ENCODE results near the gene NIPAL3.
"Not testable (repeated sequence)": the region's sequence is repeated elsewhere in the genome, so short reads cannot be mapped to it uniquely, and the experiment has no call there.

The NIPAL3 gene

DNA sequence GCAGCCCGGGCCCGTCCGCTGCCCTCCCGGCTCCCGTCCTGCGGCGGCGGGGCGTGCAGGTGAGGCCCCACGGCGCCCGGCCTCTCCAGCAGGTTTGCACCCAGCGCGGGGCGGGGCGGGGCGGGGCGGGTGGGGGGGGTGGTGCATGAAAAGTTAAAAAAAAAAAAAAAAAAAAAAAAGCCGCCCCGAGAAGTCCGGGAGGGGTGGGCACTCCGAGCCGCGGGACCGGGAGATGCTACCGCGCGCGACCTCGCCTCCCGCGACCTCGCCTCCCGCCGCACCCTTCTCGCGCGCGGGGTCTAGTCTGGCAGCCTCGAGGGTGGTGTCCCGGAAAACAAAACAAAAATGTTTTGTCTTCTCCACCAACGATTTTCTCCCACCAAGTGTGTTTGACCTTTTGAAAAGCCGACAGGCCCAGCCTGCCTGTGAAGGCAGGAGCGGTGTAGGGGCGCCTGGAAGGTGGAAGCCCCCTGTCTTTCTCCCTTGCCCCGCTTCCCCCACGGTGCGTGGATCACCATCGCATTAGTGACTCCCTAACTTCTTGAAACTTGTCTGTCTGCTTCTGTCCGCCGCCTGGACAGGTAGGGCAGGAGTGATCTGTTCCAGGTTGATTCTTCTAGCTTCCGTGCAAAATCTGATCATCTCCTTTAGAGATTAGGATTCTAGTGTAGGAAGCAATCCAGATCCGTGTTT lies 87.6 kb downstream of the NIPAL3 start:
- Histone ChIP-seq H3K4me1 (ENCODE audit: control insufficient read depth, insufficient read depth, low read length, unreplicated experiment) (peaks cover 14% of the 10 kb centered on the region), H2AFZ (ENCODE audit: low read length, unreplicated experiment) (peak overlapping the region; percentile 95), H3K27ac (ENCODE audit: low read depth, low read length) (no peak overlapping the region)

DNA sequence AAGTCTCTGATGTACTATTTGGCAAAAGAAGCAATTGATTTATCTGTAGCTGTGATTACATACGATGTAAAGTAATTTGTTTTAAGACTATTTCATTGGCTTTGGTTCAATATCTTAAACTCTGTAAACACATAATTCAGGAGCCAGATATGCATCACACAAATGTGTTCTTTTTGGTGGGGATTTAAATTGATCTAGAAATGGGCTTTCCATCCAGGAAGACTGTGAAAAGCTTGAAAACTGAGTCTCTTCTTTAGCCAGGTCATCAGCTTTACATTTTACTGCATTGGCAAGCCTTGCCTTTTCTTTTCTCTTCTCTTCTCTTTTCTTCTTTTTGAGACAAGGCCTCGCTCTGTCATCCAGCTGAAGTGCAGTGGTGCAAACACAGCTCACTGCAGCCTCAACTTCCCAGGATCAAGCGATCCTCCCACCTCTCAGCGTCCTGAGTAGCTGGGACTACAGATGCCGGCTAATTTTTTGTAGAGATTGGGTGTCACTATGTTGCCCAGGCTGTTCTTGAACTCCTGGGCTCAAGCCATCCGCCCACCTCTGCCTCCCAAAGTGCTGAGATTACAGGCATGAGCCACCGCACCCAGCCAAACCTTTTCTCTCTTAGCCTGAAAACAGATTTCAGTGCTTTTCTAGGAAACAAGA lies 88.4 kb downstream of the NIPAL3 start:
- H3K27ac ChIP-seq (ENCODE audit: low read depth, low read length) = no peak overlapping the region

More for the DNA sequence above, 87.6 kb downstream of the NIPAL3 start:
- no peaks in the 10 kb centered on the region for H3K79me2 ChIP-seq (ENCODE audit: control insufficient read depth, insufficient read depth, low read length, unreplicated experiment)
- peak overlapping the region; percentile 94 for H3K4me3 ChIP-seq (ENCODE audit: low read depth, low read length)
- H3K36me3 ChIP-seq (ENCODE audit: insufficient read depth, low read length) = no peaks in the 10 kb centered on the region
- H3K27me3 ChIP-seq (ENCODE audit: insufficient read depth, low read length) = peaks cover 15% of the 10 kb centered on the region

GRCh38 chr1:24504560-24504959 lies 89.0 kb downstream of the NIPAL3 start:
- H3K36me3 ChIP-seq (ENCODE audit: insufficient read depth, low read length) = no peaks in the 10 kb centered on the region
- no peaks in the 10 kb centered on the region for H3K79me2 ChIP-seq (ENCODE audit: control insufficient read depth, insufficient read depth, low read length, unreplicated experiment)
- no peak overlapping the region for H3K4me3 ChIP-seq (ENCODE audit: low read depth, low read length)
- H3K27ac ChIP-seq (ENCODE audit: low read depth, low read length) = no peak overlapping the region
- H3K4me1 ChIP-seq (ENCODE audit: control insufficient read depth, insufficient read depth, low read length, unreplicated experiment) = peaks cover 14% of the 10 kb centered on the region
- no peak overlapping the region for H2AFZ ChIP-seq (ENCODE audit: low read length, unreplicated experiment)
- peaks cover 2% of the 10 kb centered on the region; the same call in 1 of the 2 replicates for H3K27me3 ChIP-seq (ENCODE audit: insufficient read depth, low read length)

More for the DNA sequence above, 88.4 kb downstream of the NIPAL3 start:
- Histone ChIP-seq H3K27me3 (ENCODE audit: insufficient read depth, low read length) (peaks cover 8% of the 10 kb centered on the region; the same call in 1 of the 2 replicates), H3K79me2 (ENCODE audit: control insufficient read depth, insufficient read depth, low read length, unreplicated experiment) (no peaks in the 10 kb centered on the region), H3K4me3 (ENCODE audit: low read depth, low read length) (peak overlapping the region; percentile 94), H3K4me1 (ENCODE audit: control insufficient read depth, insufficient read depth, low read length, unreplicated experiment) (peaks cover 14% of the 10 kb centered on the region), H3K36me3 (ENCODE audit: insufficient read depth, low read length) (no peaks in the 10 kb centered on the region), H2AFZ (ENCODE audit: low read length, unreplicated experiment) (peak overlapping the region; percentile 95)

DNA sequence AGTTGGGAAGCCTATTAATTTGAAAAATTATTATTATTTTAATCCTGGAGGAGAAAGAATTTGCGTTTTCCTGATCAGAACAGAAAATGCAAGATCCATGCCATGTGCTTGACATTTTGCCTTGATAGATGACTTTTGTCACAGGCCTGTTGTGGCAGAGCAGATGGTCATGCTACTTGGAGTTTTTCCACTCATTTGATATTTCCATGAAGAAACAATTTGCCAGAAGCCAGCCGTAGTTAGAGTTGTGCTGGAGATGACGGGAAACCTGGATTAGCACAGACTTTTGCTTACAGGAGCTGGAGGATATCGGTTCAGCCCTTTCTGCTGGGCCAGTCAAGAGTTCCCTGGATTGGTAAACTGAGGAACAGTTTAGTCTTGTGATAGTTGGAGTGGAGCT lies 90.2 kb downstream of the NIPAL3 start:
- no peaks in the 10 kb centered on the region for H3K79me2 ChIP-seq (ENCODE audit: control insufficient read depth, insufficient read depth, low read length, unreplicated experiment)

GRCh38 chr1:24506691-24507381 lies 91.2 kb downstream of the NIPAL3 start:
- no peak overlapping the region for H3K27ac ChIP-seq (ENCODE audit: low read depth, low read length)
- H3K79me2 ChIP-seq (ENCODE audit: control insufficient read depth, insufficient read depth, low read length, unreplicated experiment) = no peaks in the 10 kb centered on the region
- H2AFZ ChIP-seq (ENCODE audit: low read length, unreplicated experiment) = no peak overlapping the region
- no peak overlapping the region for H3K4me3 ChIP-seq (ENCODE audit: low read depth, low read length)
- peaks cover 9% of the 10 kb centered on the region for H3K4me1 ChIP-seq (ENCODE audit: control insufficient read depth, insufficient read depth, low read length, unreplicated experiment)
- H3K36me3 ChIP-seq (ENCODE audit: insufficient read depth, low read length) = no peaks in the 10 kb centered on the region
- no peaks in the 10 kb centered on the region for H3K27me3 ChIP-seq (ENCODE audit: insufficient read depth, low read length)

More for the DNA sequence above, 90.2 kb downstream of the NIPAL3 start:
- no peak overlapping the region for H2AFZ ChIP-seq (ENCODE audit: low read length, unreplicated experiment)
- H3K4me1 ChIP-seq (ENCODE audit: control insufficient read depth, insufficient read depth, low read length, unreplicated experiment) = peaks cover 14% of the 10 kb centered on the region
- H3K27me3 ChIP-seq (ENCODE audit: insufficient read depth, low read length) = no peaks in the 10 kb centered on the region
- no peaks in the 10 kb centered on the region for H3K36me3 ChIP-seq (ENCODE audit: insufficient read depth, low read length)
- H3K27ac ChIP-seq (ENCODE audit: low read depth, low read length) = no peak overlapping the region
- H3K4me3 ChIP-seq (ENCODE audit: low read depth, low read length) = no peak overlapping the region

GRCh38 chr1:24507405-24507804 lies 91.8 kb downstream of the NIPAL3 start:
- no peaks in the 10 kb centered on the region for H3K36me3 ChIP-seq (ENCODE audit: insufficient read depth, low read length)
- H3K4me1 ChIP-seq (ENCODE audit: control insufficient read depth, insufficient read depth, low read length, unreplicated experiment) = peaks cover 9% of the 10 kb centered on the region
- H2AFZ ChIP-seq (ENCODE audit: low read length, unreplicated experiment) = no peak overlapping the region
- no peak overlapping the region for H3K27ac ChIP-seq (ENCODE audit: low read depth, low read length)
- no peaks in the 10 kb centered on the region for H3K79me2 ChIP-seq (ENCODE audit: control insufficient read depth, insufficient read depth, low read length, unreplicated experiment)
- no peaks in the 10 kb centered on the region for H3K27me3 ChIP-seq (ENCODE audit: insufficient read depth, low read length)
- no peak overlapping the region for H3K4me3 ChIP-seq (ENCODE audit: low read depth, low read length)

GRCh38 chr1:24508911-24509310 lies 93.3 kb downstream of the NIPAL3 start:
- H3K79me2 ChIP-seq (ENCODE audit: control insufficient read depth, insufficient read depth, low read length, unreplicated experiment) = no peaks in the 10 kb centered on the region
- no peak overlapping the region for H2AFZ ChIP-seq (ENCODE audit: low read length, unreplicated experiment)
- peaks cover 3% of the 10 kb centered on the region for H3K4me1 ChIP-seq (ENCODE audit: control insufficient read depth, insufficient read depth, low read length, unreplicated experiment)
- H3K4me3 ChIP-seq (ENCODE audit: low read depth, low read length) = no peak overlapping the region
- no peaks in the 10 kb centered on the region for H3K36me3 ChIP-seq (ENCODE audit: insufficient read depth, low read length)
- no peaks in the 10 kb centered on the region for H3K27me3 ChIP-seq (ENCODE audit: insufficient read depth, low read length)
- H3K27ac ChIP-seq (ENCODE audit: low read depth, low read length) = no peak overlapping the region

DNA sequence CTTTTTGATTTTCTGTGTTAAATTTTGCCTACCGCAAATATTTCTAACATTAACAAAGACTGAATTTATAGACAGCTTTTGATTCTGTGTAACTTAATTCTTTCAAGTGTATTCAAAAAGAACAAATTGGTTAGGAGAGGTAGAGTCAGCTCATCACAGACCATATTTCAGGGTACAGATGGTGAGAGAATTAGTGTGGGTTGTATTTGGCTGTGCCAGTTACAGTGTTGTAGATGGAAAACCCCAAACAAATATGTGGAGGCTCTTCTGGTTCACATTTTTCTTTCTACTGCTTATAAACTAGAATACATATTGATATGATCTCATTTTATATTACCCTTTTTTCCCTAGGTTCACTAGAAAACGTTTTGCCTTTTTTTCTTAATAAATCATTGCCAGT lies 98.1 kb downstream of the NIPAL3 start:
- no peak overlapping the region for H3K27ac ChIP-seq (ENCODE audit: low read depth, low read length)
- no peaks in the 10 kb centered on the region for H3K36me3 ChIP-seq (ENCODE audit: insufficient read depth, low read length)
- no peak overlapping the region for H3K4me3 ChIP-seq (ENCODE audit: low read depth, low read length)
- peaks cover 3% of the 10 kb centered on the region for H3K4me1 ChIP-seq (ENCODE audit: control insufficient read depth, insufficient read depth, low read length, unreplicated experiment)
- no peak overlapping the region for H2AFZ ChIP-seq (ENCODE audit: low read length, unreplicated experiment)
- no peaks in the 10 kb centered on the region for H3K27me3 ChIP-seq (ENCODE audit: insufficient read depth, low read length)
- no peaks in the 10 kb centered on the region for H3K79me2 ChIP-seq (ENCODE audit: control insufficient read depth, insufficient read depth, low read length, unreplicated experiment)

GRCh38 chr1:24514946-24515345 lies 99.3 kb downstream of the NIPAL3 start:
- Histone ChIP-seq H3K4me3 (ENCODE audit: low read depth, low read length) (no peak overlapping the region), H3K27ac (ENCODE audit: low read depth, low read length) (no peak overlapping the region), H3K36me3 (ENCODE audit: insufficient read depth, low read length) (no peaks in the 10 kb centered on the region), H3K79me2 (ENCODE audit: control insufficient read depth, insufficient read depth, low read length, unreplicated experiment) (no peaks in the 10 kb centered on the region), H2AFZ (ENCODE audit: low read length, unreplicated experiment) (no peak overlapping the region), H3K27me3 (ENCODE audit: insufficient read depth, low read length) (no peaks in the 10 kb centered on the region), H3K4me1 (ENCODE audit: control insufficient read depth, insufficient read depth, low read length, unreplicated experiment) (peaks cover 3% of the 10 kb centered on the region)

DNA sequence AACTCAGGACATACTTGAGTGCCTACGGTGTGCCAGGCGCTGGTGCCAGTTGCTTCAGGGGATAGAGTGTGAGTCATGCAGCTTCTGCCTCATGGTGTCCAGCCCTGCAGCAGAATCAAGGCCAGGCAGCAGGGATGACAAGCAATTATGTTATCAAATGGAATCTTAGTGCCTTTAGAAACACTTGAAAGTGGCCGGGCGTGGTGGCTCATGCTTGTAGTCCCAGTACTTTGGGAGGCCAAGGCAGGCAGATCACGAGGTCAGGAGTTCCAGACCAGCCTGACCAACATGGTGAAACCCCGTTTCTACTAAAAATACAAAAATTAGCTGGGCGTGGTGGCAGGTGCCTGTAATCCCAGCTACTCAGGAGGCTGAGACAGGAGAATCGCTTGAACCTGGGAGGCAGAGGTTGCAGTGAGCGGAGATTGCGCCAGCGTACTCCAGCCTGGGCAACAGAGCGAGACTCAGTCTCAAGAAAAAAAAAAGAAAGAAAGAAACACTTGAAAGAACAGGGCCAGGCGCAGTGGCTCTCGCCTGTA lies 100.1 kb downstream of the NIPAL3 start:
- H3K4me3 ChIP-seq (ENCODE audit: low read depth, low read length); H3K36me3 ChIP-seq (ENCODE audit: insufficient read depth, low read length); H3K27ac ChIP-seq (ENCODE audit: low read depth, low read length); H3K4me1 ChIP-seq (ENCODE audit: control insufficient read depth, insufficient read depth, low read length, unreplicated experiment); H2AFZ ChIP-seq (ENCODE audit: low read length, unreplicated experiment); H3K27me3 ChIP-seq (ENCODE audit: insufficient read depth, low read length); H3K79me2 ChIP-seq (ENCODE audit: control insufficient read depth, insufficient read depth, low read length, unreplicated experiment): not testable (repeated sequence)
